CD4-positive, alpha-beta T cell treated with Interleukin-10 for 1 hour (primary cell): Measurements from ENCODE around the gene CLASRP.
A peak's percentile ranks its signal among the peaks of the same experiment; 100 is the strongest.

ENCODE experiments used
- DNase-seq: peaks from one replicate; pipeline ENCODE4 v3.0.0-alpha.2; 2020

The CLASRP gene

DNA sequence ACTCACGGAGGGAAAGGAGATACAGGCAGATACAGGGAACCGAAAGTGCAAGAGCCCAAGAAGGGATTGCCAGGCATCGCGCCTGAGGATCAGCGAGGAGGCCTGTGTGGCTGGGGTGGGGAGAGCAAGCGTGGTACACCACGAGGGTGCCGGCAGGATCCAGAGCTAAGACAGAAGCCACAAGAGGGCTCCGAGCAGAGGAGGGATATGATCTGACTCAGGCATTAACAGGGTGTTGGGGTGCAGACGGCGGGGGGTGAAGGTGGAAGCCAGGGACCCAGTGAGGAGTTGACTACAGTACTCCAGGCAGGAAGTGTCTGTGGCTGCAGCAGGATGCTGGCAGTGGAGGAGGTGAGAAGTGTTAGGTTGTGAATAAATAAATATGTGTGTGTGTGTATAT is 48.7 kb downstream of the CLASRP start:
- peak; percentile 83 for DNase-seq

DNA sequence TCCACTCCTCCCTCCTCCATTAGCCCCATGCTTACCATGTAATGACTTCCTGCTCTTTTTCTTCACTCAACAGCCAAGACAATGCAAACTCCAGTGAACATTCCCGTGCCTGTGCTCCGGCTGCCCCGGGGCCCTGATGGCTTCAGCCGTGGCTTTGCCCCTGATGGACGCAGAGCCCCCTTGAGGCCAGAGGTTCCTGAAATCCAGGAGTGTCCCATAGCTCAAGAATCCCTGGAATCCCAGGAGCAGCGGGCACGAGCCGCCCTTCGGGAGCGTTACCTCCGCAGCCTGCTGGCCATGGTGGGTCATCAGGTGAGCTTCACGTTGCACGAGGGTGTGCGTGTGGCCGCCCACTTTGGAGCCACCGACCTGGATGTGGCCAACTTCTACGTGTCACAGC is 51.2 kb downstream of the CLASRP start:
- no peak for DNase-seq

DNA sequence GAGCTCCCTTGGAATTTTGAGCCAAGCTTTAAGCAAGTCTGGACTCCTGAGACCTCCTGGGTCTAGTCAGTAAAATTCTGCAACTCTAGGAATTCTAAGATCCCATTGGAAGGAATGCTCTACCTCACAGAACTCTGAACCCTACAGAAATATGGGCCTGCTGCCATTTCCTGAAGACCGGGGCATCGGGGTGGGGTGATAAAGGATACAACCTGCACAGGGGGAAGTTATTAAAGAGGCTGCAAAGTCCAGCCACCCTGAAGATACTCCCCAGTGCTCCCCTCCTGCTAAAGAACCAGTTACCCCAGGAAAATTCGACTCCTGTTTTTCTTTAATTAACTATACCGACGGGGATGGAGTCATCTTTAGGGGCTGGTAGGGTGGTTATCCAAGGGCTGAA is 51.8 kb downstream of the CLASRP start:
- DNase-seq = no peak

DNA sequence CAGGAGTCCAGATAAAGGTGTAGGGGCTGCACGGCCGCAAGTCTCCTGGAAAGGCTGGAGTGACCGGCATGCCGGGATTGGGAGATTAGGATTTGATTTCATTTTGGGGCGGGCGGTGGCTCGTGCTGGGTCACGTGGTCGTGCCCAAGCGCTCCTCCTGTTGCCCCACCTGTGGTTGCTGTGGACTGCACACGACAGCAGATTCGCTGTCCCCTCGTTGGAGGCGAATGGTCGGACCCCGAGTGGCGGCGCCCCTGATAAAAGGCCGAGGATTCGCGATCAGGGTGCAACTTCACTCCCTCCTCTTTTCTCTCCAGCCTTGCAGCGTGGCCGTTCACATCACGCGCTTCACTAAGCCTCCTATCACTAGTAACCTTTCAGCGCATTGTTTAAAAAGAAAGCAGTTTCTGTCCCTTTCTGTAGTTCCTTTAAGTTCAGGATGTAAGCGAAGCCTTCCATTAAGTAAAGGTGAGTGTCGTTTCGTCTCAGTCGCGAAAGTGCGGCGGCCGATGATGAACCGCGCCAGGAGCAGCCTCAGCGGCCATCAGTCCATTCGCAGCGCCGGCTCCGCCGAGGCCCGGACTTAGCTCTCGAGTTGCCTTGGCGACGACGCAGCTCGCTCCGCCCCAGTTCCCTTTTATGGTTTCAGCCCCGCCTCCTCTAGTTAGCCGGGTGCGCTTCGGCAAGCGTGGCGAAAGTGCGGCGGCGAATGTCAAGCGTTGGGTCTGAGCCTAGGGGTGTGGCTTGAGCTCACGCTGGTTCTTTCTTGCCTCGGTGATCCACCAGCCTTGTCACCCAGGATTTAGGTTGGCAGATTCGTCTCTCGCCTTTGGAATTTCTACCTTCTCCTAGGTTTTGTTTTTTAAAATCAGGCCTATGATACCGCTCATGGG is 52.4 kb downstream of the CLASRP start:
- DNase-seq = peak; percentile 98

DNA sequence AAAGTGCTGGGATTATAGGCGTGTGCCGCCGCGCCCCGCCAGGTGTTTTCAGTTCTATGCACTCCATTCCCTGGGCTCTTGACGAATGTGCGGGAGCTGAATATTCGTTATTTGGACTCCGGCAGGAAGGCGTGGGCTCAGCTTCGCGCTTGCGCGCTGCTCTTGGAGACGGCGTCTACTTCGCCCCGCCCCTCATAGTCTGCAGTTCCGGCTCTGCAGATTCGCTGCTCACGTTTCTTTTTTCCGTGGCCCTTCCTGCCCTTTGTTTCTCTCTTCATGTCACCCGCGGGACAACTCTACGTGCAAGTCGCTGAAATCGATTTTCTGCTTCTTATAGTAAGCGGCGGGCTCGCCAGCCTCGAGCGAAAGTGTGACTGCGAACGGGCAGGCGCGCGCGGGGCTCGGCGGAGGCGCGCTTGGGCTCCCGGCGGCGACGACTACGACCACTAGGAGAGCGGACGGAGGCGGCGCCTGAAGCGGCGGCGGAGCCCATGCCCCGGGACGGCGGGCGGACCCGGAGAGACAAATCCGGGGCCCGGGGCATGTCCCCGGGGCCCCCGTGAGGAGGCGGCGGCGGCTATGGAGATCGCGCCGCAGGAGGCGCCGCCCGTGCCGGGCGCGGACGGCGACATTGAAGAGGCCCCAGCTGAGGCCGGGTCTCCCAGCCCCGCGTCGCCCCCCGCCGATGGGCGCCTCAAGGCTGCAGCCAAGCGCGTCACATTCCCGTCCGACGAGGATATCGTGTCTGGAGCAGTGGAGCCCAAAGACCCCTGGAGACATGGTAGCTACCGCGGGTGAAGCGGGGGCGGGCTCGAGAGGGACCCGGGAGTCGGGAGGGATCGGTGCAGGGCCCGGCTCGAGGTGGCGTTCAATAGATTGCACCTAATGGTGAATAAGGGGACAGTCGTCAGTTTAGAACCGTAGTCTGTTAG is 54.2 kb downstream of the CLASRP start, which contains the start of gene PPP1R37:
TSS of gene PPP1R37 (plus strand) at position 433 of the 932 bp plus-strand sequence. CDS start at position 580, 147 bp downstream.
- DNase-seq = peak; percentile 96

DNA sequence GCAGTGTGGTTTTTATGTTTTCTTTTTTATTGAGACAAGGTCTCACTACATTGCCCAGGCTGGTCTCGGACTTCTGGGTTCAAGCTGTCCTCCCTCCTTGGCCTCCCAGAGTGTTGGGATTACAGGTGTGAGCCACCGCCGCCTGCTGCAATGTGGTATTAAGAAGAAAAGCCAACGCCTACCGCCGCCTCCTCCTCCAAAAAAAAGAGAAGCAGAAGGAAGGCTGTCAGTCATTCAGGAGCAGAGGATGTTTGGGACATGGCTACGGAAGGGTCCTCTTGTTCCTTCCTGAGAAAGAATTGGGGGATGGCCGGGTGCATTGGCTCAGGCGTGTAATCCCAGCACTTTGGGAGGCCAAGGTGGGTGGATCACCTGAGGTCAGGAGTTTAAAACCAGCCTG is 55.3 kb downstream of the CLASRP start:
- DNase-seq = no peak

DNA sequence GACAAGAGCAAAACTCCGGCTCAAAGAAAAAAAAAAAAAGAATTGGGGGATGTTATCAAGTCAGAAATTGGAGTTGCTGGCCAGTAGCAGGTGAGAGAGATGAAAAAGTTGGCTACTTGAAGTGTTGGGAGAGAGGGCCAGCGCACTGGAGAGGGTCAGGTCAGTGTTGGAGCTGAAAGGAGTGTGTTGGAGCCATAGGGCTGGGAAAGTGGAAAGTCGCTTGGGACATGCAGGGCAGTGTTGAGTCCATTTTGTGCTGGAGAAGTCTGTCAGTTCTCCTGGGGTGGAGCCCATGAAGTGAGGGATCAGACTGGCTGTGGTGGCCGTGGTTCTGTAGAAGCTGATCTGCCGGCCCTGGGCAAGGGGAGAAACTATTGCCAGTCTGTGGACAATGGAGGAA is 55.9 kb downstream of the CLASRP start:
- no peak for DNase-seq

DNA sequence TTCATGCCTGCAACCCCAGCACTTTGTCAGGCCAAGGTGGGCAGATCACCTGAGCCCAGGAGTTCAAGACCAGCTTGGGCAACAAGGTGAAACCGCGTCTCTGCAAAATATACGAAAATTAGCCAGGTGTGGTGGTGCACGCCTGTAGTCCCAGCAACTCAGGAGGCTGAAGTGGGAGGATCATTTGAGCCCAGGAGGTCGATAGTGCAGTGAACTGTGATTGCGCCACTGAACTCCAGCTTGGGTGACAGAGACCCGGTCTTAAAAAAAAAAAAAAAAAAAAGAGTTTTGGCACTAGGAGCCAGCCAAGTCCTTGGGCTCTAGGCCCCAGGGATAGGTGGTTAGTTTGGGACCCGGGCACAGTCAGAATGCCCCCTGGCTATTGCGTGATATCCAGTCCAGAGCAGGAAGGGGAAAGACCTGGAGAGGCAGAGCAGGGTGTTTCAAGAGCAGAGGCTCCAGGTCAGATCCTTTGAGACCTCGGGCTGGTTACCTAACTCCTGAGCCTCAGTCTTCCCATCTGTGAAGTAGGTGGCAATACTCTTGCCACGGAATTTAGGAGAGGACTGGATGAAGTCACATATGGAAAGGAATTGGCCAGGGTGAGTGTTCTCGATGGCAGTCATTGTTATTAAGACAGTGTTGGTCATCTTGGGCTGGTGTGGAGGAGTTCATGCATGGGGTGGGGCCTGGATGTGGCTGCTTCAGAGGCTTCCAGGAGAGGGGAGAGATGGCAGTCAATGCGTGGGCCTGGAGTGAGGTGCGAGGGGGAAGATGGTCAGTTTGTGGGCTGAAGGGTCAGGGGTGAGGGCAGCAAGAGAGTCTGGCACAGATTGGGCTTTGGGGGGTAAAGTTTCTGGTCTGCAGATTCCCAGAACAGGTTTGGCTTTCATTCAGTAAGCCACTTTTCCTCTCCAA is 56.9 kb downstream of the CLASRP start:
- no peak for DNase-seq

DNA sequence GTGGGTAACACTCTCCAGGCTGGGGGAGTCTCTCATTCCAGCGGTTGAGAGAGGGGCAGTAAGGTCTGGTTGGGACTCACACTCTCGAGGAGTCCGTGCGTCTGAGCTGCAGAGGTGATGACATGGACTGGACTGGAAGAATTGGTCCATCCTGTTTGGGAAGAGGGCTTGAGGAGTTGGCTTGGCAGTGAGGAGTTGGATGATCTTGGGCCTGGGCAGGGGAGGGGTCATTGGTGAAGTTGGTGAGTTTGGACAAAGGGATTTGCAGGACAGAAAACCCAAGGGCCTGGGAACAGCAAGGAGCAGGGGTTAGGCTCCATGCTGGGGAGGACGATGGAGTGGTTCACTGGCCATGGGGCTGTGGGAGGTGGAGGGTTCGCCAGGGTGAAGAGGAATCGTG is 57.9 kb downstream of the CLASRP start:
- no peak for DNase-seq

DNA sequence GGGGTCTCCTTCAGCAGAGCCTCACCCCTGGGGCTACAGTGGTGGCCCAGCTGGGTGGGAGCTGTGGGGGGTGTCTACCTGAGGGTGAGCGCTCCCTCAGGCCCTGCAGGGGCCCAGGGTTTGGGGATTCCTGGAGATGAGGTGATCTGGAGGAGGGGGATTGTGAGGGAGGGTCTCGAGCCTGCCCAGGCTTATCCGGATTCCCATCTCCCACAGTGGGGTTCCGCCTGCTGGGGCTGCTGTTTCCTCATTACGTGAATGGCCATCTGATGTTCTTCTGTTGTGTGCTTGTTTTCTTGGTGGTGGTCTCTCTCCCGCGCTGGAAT is 58.6 kb downstream of the CLASRP start:
- DNase-seq = no peak

DNA sequence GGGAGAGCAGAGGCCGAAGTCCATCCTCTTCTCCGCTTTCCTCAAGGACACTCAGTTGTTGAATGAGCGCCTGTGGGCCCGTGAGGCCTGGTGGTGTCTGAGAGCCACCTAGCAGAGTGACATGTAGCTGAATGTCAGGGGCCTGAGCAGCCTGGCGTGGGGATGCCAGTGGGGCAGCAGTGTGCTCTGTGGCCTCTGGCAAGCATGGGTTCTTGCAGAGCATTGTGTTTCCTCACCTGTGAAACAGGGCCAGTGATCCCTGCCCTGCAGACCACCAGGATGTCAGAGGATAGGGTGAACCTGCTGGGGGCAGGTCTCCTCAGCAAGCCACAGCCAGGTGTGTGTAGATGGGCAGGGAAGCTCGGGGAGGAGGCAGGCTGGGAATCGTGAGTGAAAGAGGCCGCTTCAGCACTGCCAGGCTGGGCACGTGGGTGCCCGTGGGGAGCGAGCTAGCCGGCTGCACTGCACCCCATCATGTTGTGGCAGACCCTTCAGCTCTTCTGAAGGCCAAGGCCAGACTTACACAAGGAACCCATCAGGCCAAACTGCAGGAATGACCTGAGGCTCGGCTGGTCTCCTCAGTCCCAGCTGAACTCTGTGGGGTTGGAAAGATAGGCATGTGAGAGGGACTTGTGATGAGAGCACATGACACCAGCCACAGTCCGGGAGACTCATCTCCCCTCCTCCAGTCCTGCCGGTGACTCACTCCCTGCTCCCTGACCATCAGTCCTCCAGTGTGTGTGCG is 59.1 kb downstream of the CLASRP start:
- no peak for DNase-seq

DNA sequence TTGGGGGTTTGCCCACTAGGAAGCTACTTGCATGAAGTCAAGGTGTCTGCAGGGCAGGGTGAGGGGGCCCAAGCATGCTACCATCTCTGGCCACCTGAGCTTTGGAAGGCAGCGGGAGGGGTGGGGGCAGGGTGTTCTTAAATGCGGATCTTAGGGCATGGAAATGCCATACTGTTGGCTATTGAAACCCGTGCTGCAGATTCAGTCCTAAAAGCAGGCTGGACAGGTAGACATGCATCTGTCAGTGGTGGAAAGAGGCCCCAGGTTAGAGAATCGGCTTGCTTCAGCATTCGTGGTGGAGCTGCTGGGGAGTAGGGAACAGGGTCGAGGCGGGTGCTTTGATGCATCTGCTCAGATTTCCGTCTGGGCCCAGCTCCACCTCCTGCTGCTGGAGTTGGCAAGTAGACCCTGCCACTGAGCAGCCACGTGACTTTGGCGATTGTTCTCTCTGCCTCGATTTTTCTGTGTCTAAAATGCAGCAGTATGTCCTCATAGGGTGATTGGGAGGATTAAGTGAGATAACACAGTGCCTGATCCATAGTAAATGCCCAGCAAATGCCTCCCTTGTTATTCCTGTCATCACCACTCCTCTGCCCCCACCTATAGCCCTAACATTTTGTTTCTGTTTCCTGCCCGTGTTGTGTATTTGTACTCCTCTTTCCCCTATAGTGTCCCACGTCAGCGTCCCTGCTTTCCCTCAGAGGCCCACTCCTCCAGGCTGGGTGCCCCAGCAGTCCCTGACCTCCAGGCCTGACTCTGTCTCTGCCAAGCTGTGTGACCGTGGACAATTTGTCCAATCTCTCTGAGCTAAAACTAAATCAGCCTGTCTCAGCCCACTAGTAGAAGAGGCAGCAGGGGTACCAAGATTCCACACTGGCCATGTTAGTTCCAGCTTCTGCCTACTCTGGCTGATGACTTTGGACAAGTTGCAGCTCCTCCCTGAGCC is 59.9 kb downstream of the CLASRP start:
- DNase-seq = no peak

DNA sequence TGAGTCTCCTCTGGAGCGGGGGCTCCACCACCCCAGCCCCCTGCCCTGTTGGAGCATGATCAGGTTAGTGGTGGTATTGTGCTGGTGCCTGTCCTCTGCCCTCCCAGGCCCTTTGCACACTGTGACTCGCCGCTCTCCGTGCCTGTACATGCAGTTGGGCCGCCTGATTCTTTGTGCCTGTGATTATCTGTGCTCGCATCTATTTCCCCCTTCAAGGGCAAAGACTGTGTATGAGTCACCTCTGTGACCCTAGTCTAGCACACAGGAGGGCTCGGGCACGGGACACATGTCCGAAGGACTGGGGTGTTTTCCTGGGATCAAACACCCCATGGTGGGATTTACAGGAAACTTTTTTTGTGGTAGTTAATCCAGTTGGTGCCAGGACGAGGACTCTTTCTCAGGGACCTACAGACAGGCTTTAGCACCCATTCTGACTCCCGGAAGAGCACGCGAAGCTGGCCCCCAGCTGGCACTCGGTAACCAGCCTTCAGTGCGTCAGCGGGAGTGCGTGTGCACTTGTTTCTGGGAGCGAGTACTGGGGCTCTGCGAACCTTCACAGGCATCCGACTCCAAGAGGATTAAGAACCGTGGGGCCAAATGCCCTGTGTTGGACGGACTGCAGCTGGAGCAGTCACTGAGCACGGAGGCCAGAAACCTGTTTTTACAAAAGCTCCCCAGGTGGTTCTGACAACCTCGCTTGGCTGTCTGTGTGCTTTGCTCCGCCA is 60.8 kb downstream of the CLASRP start:
- DNase-seq = no peak

DNA sequence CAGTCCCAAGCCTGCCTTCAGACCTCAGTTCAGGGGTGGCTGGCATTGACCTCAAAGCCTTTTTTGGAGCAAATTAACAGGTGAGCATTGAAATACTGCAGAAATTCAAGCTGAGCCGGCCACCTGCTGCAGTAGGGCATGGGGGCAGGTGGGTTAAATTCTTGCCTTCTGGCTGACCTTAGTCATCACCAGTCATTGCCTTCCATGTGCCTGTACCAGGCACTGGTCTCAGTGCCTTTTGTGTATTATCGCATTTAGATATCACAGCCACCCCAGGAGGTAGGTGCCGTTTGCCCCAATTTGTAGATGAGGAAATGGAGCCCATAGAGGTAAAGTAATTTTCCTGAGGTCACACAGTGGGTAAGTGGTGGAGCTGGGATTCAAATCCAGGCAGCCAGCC is 61.4 kb downstream of the CLASRP start:
- DNase-seq = no peak

DNA sequence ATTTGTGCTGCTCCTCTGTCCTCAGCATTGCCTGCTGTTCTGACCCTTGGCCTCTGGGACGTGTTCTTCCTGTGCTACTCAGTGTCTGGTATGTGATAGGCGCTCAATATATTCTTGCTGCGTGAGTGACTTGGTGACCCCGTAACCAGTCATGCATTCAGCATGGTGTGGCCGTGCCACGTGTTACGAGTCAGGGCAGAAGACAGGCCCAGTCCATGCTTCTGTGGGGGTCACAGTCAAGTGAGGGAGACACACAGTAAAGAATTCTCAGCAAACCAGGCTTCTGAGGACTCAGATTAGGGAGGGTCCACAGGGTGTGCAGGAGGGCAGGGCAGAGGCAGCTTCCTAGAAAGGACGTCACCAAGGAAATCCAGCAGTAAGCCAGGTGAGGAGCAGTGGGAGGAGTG is 62.0 kb downstream of the CLASRP start:
- DNase-seq = no peak

DNA sequence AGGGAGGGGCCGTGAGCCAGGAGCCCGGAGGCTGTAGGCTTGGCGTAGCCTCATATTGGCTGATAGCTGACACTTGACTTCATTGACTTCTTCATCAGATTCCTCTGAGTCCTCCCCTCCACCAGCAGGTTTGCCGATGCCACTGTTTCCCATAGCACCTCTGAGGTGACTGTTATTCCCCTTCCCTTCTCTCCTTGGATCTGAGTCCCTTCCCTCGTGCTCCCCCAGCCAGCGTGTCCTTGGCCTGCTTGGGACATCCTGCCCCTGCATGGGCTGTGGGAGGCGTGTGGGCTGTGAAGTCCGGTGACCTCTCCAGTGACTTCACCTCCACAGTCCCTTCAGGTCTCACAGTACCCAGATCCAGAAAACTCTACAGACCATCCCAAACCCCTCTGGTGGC is 63.0 kb downstream of the CLASRP start:
- DNase-seq = no peak

DNA sequence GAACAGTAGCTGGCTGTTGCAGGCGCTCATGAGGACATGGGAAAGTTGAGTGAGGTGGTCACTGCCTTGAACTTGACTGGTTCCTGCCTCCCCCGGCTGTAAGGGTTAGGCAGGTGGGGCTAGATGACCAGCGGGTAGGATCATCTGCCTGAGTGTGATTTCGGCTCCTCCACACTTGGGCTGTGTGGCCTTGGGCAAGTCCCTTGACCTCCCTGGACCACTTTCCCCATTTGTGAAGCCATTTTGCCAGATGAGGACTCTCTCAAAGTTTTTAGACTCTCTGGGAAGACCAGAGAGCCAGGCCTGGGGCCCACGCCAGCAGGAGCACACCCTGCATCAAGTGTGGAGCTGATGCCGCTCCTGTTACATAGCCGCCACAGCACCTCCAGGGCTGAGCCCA is 63.6 kb downstream of the CLASRP start:
- DNase-seq = no peak

DNA sequence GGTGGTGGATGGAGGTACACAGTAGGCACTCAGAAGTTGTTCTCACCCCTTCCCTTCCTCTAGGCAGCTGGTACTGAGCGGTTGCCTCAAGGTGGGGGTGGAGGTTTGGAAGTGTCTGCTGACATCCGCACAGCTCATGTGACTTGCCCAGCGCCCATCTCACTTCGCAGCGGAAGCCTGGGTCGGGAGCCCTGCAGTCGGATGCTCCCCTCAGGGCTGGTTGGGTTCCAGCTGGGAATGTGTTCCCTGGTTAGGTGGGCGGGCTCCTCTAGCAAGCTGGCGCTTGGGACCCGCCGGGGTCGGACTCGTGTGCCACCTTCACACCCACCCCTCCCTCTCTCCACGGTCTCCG is 64.3 kb downstream of the CLASRP start:
- peak; percentile 48 for DNase-seq

DNA sequence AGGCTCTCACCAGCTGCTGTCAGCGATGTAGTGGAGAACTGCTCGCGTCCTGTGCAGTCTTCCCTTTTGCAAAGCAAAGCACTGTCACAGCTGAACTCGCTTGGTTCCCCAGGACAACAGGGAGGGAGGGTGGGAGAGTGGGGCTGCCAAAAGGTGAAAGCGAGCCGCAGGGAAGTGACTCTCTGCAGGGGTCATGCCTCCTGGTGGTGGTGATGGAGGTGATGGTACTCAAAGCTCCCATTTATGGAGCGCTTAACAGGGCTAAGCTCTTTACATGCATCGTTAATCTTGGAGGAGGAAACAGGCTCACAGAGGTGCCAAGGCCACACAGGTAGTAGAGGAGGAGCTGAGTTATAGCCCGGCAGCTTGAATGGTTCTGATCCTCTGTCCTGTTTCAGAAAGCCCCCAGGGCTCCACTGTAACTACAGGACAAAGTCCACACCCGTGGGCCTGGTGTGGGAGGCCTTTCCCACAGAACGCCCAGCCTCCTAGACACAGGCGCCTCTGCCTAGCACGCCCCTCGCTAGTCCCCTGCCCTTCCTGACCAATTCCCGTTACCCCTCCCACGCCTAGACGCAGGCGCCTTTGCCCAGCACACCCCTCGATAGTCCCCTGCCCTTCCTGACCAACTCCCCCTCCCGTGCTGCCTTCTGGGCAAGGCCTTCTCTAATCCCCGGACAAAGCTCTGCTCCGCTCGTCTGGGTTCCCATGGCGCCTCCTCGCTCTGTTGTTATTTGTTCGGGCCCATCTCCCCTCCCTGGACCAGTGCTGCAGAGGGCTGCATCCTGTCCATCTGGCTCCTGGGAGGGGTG is 64.9 kb downstream of the CLASRP start:
- no peak for DNase-seq
